Suppressor macrophage treated with lipopolysaccharide for 4 hours (primary cell): ENCODE data around the gene MAGEA8.
"Not testable (repeated sequence)": the region's sequence is repeated elsewhere in the genome, so short reads cannot be mapped to it uniquely, and the experiment has no call there.

Source experiments
- DNase-seq: peaks from one replicate; pipeline ENCODE4 v3.0.0-alpha.2; 2020

MAGEA8 gene

GRCh38 chrX:149881081-149881711 is at the start of gene MAGEA8:
TSS of gene MAGEA8 (plus strand) at chrX:149881183. CDS start at chrX:149884273, 3,090 bp downstream.
- no peak for DNase-seq

GRCh38 chrX:149831473-149831872 is 49.5 kb upstream of the MAGEA8 start:
- DNase-seq: no peak

DNA sequence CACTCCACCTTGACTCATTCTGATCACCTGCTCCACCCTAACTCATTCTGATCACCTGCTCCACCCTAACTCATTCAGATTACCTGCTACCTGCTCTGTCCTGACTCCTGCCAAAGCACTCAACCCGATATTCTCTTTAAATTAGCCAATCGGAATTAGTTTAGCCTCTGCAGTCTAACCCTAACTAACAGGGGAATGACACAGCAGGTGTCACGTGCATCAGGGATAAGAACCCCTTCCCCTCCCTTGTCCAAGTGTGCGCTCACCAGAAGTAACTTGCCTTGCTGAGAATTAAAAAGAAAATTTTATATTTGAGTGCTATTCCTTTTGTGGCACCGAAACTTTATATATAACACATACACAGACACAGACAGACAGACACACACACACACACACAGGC is 44.3 kb upstream of the MAGEA8 start:
- DNase-seq: not testable (repeated sequence)

GRCh38 chrX:149837167-149837566 is 43.8 kb upstream of the MAGEA8 start:
- DNase-seq: no peak

GRCh38 chrX:149837639-149838038 is 43.3 kb upstream of the MAGEA8 start:
- DNase-seq: peak; percentile 16

DNA sequence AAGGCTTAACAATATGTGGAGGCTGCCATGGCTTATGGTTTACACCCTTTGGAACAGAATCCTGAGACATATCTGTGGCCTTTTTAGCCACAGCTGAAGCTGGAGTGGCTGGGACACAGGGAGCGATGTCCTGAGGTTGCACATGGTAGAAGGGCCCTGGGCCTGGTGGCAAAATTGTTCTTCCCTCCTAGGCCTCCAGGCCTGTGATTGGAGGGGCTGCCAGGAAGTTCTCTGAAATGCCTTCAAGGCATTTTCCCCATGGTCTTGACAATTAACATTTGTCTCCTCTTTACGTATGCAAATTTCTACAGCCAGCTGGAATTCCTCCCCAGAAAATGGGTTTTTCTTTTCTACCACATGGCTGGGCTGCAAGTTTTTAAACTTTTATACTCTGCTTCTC is 39.1 kb upstream of the MAGEA8 start:
- DNase-seq: no peak

GRCh38 chrX:149845385-149845784 is 35.6 kb upstream of the MAGEA8 start:
- no peak for DNase-seq

- DNase-seq: no peak
Observed at GRCh38 chrX:149846789-149847188, 34.2 kb upstream of the MAGEA8 start.

GRCh38 chrX:149848855-149849254 is 32.1 kb upstream of the MAGEA8 start:
- no peak for DNase-seq

DNA sequence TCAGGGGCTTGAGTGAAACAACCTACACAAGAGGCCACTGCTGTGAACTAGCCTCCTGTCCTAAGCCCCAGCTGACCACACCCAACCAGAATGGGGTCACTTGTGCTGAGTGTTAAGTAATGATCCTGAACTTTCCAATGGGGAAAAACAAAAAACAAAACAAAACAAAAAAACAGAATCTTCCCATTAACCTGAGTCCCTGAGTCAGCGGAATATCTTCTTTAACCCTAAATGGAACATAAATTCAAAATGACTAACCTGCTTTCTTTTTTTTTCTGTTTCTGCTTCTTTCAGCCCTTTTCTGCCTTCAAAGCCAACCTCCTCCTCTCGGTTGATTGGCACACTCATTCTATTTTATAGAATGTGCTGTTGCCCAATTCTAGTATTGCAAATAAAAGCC is 31.2 kb upstream of the MAGEA8 start:
- no peak for DNase-seq

- no peak for DNase-seq
Observed at GRCh38 chrX:149851864-149852263, 29.1 kb upstream of the MAGEA8 start.

DNA sequence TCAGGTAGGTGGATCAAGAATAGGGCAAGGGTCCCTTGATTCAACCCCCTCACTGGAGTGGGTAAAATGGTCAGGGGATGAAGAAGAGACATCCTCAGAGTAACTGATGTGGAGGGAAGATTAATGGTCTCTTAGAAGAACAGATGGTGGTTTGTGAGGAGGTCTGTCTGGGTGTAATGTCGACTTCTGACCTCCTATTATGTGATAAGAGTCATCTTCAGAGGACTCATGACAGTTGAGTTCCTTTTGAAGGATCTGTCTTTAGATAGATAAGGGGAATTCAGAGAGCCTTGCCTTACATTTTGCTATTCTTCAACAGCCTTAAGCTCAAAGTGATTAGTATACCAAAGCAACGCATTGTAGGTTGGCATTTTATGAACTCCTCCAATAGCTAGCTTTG is 27.1 kb upstream of the MAGEA8 start:
- DNase-seq: no peak

- no peak for DNase-seq
Observed at GRCh38 chrX:149858592-149858991, 22.4 kb upstream of the MAGEA8 start.

DNA sequence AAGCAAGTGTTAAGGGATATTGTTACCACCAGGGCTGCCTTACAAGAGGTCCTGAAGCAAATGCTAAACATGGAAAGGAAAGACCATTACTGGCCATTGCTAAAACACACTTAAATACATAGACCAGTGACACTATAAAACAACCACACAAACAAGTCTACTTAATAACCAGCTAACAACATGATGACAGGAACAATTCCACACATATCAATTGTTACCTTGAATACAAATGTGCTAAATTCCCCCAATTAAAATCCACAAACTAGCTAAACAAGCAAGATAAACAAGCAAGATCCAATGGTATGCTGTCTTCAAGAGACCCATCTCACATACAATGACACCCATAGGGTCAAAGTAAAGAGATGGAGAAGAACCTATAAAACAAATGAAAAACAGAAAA is 20.5 kb upstream of the MAGEA8 start:
- DNase-seq: no peak

DNA sequence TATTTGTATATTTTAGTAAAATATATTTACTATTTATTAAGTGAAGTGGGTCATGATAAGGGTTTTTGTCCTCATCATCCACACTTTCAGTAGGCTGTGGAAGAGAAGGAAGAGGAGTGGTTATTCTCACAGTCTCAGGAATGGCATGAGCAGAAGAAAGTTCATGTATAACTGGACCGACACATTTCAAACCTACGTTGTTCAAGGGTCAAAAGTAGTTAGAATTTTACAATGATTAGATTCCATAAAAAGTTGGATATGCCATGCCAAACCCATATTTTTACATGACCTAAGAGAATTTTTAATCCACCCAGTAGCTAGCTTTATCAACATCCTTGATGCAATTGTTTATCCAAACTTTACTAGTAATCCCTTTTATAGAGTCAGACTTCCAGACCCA is 15.6 kb upstream of the MAGEA8 start:
- DNase-seq: no peak

DNA sequence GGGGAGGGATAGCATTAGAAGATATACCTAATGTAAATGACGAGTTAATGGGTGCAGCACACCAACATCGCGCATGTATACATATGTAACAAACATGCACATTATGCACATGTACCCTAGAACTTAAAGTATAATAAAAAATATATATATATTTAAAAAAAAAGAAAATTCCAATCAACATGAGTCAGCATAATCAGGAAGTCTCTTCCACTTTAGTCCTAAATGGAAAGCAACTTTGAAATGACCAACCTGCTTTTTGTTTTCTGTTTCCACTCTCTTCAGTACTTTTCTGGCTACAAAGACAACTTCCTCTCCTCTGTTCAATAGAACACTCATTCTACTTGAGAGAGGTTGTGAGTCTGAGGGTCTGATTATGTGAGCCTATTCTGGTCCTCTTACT is 13.5 kb upstream of the MAGEA8 start:
- DNase-seq: no peak

GRCh38 chrX:149870840-149871239 is 10.1 kb upstream of the MAGEA8 start:
- DNase-seq: no peak

DNA sequence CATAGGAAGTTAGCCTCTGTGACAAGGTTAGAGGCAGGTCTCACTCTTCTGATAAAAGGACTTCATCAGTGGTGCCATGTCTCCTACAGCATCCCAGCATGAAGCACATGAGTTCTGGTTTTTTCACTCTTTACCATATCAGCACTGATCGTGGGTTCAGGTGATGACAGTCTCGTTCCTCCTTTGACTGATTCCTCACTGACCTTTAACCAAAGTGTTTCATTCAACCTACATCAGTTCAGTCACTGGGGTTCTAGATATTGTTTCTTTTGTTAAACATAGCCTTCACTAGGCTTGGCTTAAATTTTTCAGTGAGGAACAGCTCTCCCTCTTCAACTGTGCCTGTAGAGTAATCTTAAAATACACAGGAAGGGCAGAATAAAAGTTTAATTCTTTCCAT is 9.6 kb upstream of the MAGEA8 start:
- no peak for DNase-seq

DNA sequence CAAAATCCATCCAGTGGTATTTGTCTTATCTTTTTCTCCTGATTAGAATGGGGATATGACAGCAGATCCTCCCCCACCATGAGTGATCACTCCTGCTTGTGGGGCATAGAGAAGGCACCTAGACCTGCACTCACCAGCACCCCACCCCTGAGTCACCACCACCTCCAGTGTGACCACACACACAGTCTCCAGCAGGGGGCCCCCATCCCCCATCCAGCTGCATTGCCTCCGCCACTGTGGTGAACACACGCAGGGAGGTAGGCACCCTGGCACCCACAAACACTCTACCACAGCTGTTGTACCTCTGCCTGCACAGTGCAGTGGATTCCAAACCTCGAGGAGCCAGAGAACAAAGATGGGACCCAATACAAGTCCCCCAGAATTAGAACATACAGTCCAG is 9.0 kb upstream of the MAGEA8 start:
- DNase-seq: peak; percentile 7

DNA sequence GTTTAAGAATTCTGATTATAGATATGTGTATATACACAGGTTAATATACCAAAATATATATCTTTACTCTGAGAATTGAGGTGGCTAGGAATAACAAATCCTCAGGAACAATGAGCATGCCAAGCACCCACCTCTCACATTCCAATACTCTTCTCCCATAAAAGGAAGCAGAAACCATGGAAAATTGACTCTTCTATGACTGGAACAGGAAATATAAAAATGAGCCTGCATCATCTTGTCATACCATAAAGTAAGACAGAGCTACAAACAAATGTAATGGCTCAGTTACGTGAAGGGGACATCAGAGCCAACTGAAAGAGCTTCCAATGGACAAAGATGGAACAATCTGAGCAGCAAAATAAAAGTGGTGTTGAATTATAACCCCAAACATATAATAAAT is 3.8 kb upstream of the MAGEA8 start:
- no peak for DNase-seq

DNA sequence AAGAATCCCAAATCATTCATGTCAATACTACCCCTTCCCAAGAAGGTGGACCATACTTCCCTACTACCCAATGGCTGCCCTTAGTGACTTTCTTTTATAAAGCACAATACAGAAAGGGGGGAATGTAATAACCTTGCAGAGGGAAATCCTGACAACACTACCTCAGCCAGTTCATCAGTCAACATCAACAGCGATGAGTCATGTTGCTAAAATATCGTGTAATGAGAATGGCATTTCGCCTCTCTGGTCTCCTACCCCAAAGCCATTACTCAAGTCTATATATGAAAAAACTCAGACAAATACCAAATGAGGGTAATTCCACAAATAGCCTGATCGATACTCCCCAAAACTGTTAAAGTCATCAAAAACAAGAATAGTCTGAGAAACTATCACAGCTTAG is 3.3 kb upstream of the MAGEA8 start:
- DNase-seq: no peak

DNA sequence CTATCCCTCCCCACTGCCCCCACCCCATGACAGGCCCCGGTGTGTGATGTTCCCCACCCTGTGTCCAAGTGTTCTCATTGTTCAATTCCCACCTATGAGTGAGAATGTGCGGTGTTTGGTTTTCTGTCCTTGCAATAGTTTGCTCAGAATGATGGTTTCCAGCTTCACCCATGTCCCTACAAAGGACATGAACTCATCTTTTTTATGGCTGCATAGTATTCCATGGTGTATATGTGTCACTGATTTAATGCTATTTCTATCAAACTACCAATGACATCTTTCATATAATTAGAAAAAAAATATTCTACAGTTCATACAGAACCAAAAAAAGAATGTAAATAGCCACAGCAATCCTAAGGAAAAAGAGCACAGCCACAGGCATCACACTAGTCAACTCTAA is 9.8 kb downstream of the MAGEA8 start:
- not testable (repeated sequence) for DNase-seq

DNA sequence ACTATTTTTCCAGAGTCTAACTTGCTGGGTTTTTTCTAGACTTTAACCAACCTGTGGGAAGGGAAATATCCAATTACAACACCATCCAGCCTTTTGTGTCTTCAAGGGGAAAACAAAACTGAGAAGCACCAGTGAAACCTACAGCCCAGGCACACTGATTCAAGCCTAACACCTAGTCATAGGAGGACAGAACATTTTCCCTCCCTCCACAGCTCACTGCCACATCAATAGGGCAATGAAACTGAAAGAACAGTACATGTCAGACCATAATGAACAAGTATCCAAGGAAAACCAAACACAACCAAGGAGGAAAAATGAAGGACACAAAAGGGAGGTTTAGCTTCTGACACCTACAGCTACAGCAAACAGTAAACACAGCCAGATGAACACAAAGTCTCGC is 17.6 kb downstream of the MAGEA8 start:
- no peak for DNase-seq

- DNase-seq: peak; percentile 35
Observed at GRCh38 chrX:149903889-149904748, 23.1 kb downstream of the MAGEA8 start.

GRCh38 chrX:149908308-149908707 is 27.3 kb downstream of the MAGEA8 start:
- DNase-seq: no peak
